Measurements from ENCODE around the gene DPH1. TPM values are rescaled to one million over a fixed set of nuclear protein-coding genes. Genes with fewer than 3 reads are reported as not detected.

DPH1 gene
- total RNA-seq, 1 experiment from 2014 or later, result 11.1 TPM

- DNase-seq (ENCODE audit: low read depth), result no peak
- in situ Hi-C loops (cut with HindIII; ENCODE audit: low pct_unique_long_range_greater_than_20kb, low sequenced_read_pairs), result no loop called here
These were observed 25.6 kb downstream of the DPH1 start for GRCh38 chr17:2055292-2056205.

DNA sequence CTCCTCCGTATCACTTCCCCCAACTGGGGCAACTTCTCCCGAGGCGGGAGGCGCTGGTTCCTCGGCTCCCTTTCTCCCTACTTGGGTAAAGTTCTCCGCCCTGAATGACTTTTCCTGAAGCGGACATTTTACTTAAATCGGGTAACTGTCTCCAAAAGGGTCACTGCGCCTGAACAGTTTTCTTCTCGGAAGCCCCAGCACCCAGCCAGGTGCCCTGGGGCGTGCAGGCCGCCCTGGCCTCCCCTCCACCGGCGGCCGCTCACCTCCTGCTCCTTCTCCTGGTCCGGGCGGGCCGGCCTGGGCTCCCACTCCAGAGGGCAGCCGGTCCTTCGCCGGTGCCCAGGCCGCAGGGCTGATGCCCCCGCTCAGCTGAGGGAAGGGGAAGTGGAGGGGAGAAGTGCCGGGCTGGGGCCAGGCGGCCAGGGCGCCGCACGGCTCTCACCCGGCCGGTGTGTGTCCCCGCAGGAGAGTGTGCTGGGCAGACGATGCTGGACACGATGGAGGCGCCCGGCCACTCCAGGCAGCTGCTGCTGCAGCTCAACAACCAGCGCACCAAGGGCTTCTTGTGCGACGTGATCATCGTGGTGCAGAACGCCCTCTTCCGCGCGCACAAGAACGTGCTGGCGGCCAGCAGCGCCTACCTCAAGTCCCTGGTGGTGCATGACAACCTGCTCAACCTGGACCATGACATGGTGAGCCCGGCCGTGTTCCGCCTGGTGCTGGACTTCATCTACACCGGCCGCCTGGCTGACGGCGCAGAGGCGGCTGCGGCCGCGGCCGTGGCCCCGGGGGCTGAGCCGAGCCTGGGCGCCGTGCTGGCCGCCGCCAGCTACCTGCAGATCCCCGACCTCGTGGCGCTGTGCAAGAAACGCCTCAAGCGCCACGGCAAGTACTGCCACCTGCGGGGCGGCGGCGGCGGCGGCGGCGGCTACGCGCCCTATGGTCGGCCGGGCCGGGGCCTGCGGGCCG, 26.5 kb downstream of the DPH1 start:
- in situ Hi-C loops (cut with HindIII; ENCODE audit: low pct_unique_long_range_greater_than_20kb, low sequenced_read_pairs), result no loop called here
- DNase-seq (ENCODE audit: low read depth), result no peak

DNA sequence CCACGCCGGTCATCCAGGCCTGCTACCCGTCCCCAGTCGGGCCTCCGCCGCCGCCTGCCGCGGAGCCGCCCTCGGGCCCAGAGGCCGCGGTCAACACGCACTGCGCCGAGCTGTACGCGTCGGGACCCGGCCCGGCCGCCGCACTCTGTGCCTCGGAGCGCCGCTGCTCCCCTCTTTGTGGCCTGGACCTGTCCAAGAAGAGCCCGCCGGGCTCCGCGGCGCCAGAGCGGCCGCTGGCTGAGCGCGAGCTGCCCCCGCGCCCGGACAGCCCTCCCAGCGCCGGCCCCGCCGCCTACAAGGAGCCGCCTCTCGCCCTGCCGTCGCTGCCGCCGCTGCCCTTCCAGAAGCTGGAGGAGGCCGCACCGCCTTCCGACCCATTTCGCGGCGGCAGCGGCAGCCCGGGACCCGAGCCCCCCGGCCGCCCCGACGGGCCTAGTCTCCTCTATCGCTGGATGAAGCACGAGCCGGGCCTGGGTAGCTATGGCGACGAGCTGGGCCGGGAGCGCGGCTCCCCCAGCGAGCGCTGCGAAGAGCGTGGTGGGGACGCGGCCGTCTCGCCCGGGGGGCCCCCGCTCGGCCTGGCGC, 27.3 kb downstream of the DPH1 start:
- in situ Hi-C loops (cut with HindIII; ENCODE audit: low pct_unique_long_range_greater_than_20kb, low sequenced_read_pairs), result no loop called here
- DNase-seq (ENCODE audit: low read depth), result no peak

- DNase-seq (ENCODE audit: low read depth), result no peak
- in situ Hi-C loops (cut with HindIII; ENCODE audit: low pct_unique_long_range_greater_than_20kb, low sequenced_read_pairs), result no loop called here
These were observed 28.0 kb downstream of the DPH1 start for GRCh38 chr17:2057760-2058585.

DNA sequence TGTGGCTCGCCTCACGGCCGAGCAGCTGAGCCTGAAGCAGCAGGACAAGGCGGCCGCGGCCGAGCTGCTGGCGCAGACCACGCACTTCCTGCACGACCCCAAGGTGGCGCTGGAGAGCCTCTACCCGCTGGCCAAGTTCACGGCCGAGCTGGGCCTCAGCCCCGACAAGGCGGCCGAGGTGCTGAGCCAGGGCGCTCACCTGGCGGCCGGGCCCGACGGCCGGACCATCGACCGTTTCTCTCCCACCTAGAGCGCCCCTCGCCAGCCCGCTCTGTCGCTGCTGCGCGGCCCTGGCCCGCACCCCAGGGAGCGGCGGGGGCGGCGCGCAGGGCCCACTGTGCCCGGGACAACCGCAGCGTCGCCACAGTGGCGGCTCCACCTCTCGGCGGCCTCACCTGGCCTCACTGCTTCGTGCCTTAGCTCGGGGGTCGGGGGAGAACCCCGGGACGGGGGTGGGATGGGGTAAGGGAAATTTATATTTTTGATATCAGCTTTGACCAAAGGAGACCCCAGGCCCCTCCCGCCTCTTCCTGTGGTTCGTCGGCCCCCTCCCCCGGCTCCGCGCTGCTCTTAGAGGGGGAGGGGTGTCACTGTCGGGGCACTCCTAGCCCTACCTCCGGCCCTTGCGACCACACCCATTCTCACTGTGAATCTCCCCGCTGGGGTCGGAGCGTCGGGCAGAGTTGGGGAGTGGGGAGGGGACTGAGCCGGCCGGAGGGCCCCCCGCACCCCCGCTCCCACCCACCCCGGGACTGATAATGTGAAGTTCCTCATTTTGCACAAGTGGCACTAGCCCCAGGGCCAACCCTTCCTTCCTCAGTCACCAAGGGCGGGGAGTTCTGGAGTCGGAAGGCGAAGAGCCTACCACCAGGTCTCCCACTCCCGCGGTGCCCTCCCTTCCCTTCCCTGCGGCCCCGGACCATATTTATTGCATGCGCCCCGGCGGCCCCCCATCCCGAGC, 28.9 kb downstream of the DPH1 start:
- DNase-seq (ENCODE audit: low read depth), result no peak
- in situ Hi-C loops (cut with HindIII; ENCODE audit: low pct_unique_long_range_greater_than_20kb, low sequenced_read_pairs), result no loop called here

DNA sequence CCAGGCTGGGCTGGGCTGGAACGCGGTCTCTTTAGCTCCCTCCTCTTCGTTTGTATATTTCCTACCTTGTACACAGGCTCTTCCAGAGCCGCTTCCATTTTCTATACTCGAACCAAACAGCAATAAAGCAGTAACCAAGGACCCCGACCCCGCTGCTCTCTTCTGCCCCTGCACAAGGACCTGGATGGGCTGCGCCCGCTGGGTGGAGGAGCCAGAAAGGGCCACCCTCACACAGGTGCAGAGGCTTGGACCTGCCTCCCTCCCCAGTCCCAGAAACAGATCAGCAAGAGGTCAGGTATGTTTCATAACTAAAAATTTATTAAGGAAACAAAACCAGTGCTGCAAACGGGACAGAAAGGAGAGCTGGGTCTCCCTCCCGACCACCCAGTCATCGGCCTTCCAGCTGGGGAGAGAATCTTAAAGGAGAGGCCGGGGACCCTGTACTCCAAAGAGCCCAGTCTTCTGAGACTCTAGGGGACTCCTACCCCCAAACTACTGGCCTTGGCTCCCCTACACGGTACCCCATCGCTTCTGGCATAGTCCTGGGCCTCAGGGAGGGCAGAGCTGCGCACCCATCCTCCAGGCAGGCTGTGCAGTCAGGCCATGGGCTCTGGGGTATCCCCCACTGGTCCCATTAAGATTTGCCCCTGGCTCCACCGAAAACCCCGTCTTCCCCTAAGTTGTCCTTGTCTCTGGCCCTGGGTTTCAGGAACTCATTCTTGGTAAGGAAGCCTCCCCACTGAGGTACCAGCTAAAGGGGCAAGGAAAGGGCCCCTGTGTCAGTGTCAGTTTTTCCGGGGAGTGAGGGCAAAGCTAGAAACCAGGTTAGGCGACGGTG, 29.8 kb downstream of the DPH1 start:
- in situ Hi-C loops (cut with HindIII; ENCODE audit: low pct_unique_long_range_greater_than_20kb, low sequenced_read_pairs), result no loop called here
- no peak for DNase-seq (ENCODE audit: low read depth)

DNA sequence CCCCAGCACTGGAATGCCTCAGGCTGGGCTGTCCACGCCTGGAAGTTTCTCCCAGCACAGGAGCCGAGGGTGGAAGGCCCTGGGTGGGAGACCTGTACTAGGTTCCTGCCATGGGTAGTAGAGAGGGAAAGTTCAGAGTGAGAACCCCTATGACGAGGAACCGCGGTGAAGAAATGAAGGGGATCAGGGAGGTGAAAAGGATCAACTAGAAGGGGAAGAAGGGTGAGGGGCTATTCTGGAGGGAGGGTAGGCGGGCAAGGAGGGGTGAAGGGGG, 30.4 kb downstream of the DPH1 start:
- in situ Hi-C loops (cut with HindIII; ENCODE audit: low pct_unique_long_range_greater_than_20kb, low sequenced_read_pairs), result no loop called here
- DNase-seq (ENCODE audit: low read depth), result no peak

GRCh38 chr17:2060681-2061440, 30.9 kb downstream of the DPH1 start:
- in situ Hi-C loops (cut with HindIII; ENCODE audit: low pct_unique_long_range_greater_than_20kb, low sequenced_read_pairs), result no loop called here
- no peak for DNase-seq (ENCODE audit: low read depth)

DNA sequence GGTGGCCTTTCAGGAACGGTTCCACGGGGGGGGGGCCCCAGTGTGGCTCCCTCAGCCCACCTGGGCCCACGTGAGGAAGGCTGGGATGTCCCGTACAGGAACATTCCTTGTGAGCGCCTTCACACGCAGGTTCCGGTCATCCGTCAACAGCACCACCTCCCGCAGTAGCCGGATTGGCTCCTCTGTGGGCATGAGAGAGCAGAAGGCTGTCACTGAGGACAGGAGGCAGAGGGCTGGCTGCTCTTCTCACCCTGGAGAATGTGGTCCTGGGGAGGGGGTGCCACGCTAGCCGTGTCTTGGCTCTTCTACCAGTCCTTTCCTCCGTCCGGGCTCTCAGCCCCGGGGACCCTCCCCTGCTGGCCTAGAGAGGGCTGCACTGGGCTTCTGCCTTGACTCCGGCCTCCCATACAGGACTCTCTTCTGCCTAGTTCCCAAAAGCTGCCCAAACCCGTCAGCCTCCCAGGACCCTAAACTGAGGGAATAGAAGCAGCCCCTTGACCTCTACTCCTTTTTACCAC, 31.5 kb downstream of the DPH1 start:
- in situ Hi-C loops (cut with HindIII; ENCODE audit: low pct_unique_long_range_greater_than_20kb, low sequenced_read_pairs), result no loop called here
- no peak for DNase-seq (ENCODE audit: low read depth)

DNA sequence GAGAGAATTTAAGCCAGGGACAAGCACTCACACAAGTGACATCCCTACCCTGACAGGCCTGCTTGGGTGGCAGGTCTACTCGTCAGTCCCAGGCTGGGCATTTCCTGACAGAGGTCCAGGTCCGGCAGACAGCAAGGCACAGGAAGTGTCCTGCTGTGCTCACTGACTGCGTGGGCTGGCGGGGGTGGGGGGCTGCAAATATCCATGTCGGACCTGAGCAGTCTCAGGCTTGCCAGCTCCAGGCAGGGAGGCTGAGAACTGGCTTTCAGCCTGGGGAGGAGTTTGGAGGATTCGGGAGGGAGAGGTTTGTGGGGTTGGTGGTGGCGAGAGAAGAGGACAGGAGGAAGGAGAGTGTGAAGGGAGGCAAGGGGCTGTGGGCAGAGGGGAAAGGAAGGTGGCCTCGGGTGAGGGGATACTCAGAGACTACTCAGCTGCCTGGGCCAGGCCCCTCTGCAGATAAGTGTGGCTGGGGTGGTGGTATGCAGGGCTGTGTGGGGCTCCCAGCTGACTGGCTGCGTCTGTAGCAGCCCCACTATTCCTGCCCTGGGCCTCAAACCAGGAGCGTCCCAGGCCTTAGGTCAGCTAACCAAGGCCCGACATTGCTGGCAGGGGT, 32.7 kb downstream of the DPH1 start:
- no peak for DNase-seq (ENCODE audit: low read depth)
- in situ Hi-C loops (cut with HindIII; ENCODE audit: low pct_unique_long_range_greater_than_20kb, low sequenced_read_pairs), result no loop called here

- in situ Hi-C loops (cut with HindIII; ENCODE audit: low pct_unique_long_range_greater_than_20kb, low sequenced_read_pairs), result no loop called here
These were observed 33.6 kb downstream of the DPH1 start for GRCh38 chr17:2063261-2064146.

DNA sequence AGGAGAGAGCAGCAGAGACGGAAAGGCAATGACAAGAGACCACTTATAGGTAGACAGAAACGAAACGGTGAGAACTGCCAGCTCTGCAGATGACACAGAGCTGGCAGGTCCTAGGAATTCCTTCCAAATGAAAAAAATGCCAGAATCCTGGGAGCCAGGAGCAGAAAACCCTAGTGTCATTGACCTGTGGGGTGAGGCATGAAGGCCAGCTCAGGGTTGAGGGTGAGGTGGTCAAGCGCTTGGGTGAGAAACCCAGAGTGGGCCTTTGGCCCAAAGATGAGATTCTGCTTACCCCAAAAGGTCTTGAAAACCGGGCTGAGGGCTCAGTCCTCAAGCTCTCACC, 34.2 kb downstream of the DPH1 start:
- no peak for DNase-seq (ENCODE audit: low read depth)
- in situ Hi-C loops (cut with HindIII; ENCODE audit: low pct_unique_long_range_greater_than_20kb, low sequenced_read_pairs), result no loop called here

More at GRCh38 chr17:2063261-2064146, 33.6 kb downstream of the DPH1 start:
- DNase-seq (ENCODE audit: low read depth), result no peak

DNA sequence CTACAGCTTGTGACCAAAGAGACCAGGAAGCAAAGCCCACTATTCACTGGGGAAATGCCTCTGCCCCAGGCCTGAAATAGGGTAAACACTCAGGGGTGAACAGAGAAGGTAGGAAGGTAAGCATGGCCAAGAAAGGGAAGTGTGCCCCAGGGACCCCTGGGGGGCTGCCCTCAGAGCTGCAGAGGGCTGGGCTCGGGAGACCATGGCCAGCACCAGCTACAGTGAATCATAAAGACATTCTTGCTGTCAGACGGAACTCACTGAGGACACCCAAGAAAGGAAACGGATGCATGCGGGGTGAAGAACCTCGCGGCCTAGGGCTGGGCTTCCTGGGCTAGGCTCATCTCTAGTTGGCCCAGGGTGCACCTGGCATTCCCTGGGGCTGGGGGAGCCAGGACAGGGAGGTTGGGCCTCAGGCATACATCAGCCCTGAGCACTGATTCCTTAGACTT, 34.6 kb downstream of the DPH1 start:
- no peak for DNase-seq (ENCODE audit: low read depth)
- in situ Hi-C loops (cut with HindIII; ENCODE audit: low pct_unique_long_range_greater_than_20kb, low sequenced_read_pairs), result no loop called here
